Measurements from ENCODE around the gene PER2.

GRCh38 chr2:238337846-238338245 lies 49.4 kb upstream of the PER2 start:
- TF ChIP-seq FOXK2 (IDR thresholded peaks at IDR 0.05) (no peak), BHLHE40 (IDR thresholded peaks at IDR 0.05; ENCODE audit: borderline replicate concordance) (no peak), LEF1 (IDR thresholded peaks at IDR 0.05; ENCODE audit: borderline replicate concordance) (no peak)

Measured in HEK293T (cell line).